22Rv1 (cell line): Measurements from ENCODE around the gene TCF7L2.

Experiments
- H3K27ac ChIP-seq: fragments of 450-650 bp; 2 replicates; pipeline ENCODE4 v1.5.1; 2017
- ZFX ChIP-seq: fragments of 450-650 bp; IDR thresholded peaks from 2 replicates; pipeline ENCODE4 v1.6.1; 2017; ENCODE audit warnings: antibody characterized with exemption, borderline replicate concordance
- TF ChIP-seq, protein P1 (sequence below): fragments of 450-650 bp; IDR thresholded peaks from 2 replicates; pipeline ENCODE4 v1.5.1; 2017; ENCODE audit warnings: mild to moderate bottlenecking

Gene TCF7L2

DNA sequence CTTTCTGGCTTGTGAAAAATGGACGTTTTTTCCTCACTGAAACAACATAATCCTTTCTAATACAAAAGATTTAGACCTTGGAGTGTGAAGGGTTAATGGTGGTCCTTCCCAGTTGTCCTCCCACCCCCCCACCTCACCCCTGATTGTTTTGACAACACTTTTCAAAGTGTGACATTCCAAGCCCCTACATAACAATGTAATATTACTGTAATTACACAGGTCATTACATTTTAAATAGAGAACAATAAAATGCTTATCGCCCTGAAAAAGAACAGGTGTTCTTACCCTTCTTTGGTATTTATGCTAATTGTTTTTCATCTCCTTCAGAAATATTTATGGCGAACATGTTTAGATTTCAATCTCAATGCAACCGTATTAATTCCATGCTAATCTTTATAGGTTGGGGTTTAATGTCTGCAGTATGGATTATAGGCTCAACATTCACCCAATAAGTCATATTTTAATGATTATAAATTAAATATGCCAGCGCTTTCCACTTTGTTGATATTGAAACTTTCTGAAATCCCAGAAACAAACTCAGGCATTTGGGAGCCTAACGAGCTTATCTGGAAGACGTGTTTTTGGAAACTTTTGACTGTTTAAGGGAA is 5.0 kb downstream of the TCF7L2 start:
- no peak overlapping the region for H3K27ac ChIP-seq

DNA sequence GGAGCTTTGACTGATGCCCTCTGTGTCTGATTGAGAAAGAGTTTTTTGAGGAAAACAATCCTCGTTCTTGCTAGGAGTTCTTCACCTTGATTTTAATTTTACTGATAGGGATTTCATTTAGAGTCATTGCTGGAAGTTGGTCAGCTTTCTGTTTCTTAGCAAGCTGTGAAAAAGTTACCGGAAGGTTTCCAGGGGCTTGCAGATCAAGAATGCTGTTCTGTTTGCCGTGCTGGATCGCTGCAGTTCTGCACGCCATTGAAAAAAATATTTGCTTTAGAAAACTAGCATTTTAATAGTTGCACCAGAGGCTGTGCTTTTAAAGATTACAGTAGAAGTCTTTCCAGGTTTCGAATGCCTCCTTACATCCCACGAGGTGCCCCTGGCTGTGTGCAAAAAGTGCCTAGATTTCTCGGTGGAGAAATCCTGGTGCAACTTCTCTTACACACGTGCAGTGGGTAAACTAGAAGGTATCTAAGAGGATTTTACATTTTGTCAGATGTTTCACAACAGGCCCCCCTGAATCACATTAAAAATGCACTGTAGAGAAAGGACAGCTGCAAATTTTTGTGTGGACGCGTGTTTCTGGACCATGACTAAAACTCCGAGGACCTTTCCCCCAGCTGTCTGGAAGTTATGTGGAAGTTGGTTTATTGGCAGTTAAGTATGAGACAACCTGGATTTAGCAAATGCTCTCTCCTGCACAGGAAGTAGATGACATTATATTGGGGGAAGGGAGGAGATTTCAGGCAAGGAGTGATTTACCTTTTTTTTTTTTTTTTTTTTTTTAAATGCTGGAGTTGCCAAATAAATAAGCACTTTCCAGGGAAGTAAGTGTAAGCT is 5.8 kb downstream of the TCF7L2 start:
- no peak overlapping the region for H3K27ac ChIP-seq
- no peak for TF ChIP-seq ZFX
- TF ChIP-seq, protein P1, sequence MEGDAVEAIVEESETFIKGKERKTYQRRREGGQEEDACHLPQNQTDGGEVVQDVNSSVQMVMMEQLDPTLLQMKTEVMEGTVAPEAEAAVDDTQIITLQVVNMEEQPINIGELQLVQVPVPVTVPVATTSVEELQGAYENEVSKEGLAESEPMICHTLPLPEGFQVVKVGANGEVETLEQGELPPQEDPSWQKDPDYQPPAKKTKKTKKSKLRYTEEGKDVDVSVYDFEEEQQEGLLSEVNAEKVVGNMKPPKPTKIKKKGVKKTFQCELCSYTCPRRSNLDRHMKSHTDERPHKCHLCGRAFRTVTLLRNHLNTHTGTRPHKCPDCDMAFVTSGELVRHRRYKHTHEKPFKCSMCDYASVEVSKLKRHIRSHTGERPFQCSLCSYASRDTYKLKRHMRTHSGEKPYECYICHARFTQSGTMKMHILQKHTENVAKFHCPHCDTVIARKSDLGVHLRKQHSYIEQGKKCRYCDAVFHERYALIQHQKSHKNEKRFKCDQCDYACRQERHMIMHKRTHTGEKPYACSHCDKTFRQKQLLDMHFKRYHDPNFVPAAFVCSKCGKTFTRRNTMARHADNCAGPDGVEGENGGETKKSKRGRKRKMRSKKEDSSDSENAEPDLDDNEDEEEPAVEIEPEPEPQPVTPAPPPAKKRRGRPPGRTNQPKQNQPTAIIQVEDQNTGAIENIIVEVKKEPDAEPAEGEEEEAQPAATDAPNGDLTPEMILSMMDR: no peak

More for the DNA sequence above, 5.0 kb downstream of the TCF7L2 start:
- TF ChIP-seq, protein P1: no peak
- no peak for TF ChIP-seq ZFX

DNA sequence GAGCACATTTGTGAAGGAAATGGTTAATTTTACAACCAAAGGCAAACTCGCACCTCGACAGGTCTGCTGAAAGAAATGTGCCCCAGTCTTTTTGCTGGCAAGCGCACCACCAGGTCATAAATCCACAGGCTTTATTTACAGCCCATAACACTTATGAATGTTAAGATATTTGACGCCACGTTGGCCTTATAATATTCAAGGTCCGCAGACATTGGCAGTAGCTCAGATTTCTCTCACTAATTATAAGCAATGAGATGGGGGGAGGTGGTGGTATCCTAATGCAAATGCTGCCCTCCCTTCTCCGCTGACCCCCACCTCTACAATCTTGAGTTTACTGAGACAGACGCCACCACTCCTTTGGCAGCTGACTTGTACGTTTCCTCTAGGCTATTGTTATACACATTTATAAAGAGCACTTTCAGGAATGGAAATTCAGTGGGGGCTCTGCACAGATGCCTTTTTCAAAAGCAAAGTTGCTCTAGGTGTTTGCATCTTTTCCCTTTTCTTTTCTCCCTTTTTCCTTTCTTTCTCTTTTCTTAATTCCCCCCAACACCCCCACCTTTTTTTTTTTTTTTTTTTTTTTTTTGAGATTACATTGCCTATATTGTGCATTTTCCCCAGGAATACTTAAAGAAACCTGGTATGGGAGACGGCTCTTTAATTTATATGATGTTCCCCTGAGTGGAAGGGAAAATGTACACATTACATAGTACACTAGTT is 6.7 kb downstream of the TCF7L2 start:
- TF ChIP-seq, protein P1: no peak
- TF ChIP-seq ZFX: no peak
- H3K27ac ChIP-seq: no peak overlapping the region

DNA sequence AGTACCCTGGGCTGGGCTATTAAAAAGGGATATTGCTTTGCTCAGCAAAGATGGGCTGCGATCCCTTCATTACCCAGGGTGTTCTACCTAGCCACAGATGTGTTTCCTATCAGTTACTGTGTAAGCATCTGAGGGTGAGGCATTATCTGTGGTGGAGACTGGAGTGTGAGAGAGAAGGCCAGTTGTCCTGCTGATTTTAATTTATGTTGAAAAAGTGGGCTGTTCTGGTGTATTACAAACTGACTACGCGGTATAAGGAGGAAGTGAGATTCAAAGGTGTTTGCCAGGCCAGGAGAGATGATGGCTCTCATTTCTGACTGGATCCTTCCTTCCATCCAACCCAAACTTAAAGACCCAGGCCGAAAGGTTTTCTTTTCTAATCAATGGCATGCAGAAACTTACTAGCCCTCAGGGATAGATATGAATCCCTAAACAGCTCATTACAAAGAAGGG is 7.6 kb downstream of the TCF7L2 start:
- no peak overlapping the region for H3K27ac ChIP-seq

DNA sequence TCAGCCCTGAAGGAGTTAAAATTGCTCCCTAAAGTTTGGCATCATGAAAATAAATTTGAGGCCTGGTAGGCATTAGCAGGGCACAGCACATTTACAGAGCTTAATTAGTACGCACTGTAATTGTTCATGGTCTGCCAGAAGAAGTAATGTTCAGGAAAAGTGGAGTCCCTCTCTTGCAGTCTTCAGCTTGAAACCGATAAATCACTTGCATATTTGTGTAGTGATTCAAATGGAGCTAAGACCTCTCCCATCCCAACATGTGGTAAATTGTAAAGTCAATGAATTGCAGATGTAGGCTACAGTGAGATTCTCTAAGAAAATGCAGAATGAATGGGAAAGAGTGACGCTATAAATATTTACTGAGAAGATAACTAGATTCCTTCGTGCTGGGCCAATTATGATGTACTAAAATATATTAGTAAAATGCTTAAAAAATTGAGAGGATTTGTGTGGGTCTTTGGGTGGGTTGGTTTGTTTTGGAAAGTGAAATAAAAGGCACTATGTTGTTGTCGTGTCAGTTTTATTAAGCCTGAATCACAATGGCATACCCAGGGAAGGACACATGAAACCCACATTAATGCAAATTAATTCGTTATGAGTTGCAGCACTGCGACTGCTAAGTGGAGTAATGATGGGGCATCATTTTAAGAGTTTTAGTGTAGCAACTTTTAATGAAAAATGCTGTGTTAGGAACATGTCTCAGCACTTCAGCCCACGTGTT is 8.4 kb downstream of the TCF7L2 start:
- no peak for TF ChIP-seq ZFX
- no peak overlapping the region for H3K27ac ChIP-seq

More for the DNA sequence above, 7.6 kb downstream of the TCF7L2 start:
- TF ChIP-seq, protein P1: no peak
- TF ChIP-seq ZFX: no peak

DNA sequence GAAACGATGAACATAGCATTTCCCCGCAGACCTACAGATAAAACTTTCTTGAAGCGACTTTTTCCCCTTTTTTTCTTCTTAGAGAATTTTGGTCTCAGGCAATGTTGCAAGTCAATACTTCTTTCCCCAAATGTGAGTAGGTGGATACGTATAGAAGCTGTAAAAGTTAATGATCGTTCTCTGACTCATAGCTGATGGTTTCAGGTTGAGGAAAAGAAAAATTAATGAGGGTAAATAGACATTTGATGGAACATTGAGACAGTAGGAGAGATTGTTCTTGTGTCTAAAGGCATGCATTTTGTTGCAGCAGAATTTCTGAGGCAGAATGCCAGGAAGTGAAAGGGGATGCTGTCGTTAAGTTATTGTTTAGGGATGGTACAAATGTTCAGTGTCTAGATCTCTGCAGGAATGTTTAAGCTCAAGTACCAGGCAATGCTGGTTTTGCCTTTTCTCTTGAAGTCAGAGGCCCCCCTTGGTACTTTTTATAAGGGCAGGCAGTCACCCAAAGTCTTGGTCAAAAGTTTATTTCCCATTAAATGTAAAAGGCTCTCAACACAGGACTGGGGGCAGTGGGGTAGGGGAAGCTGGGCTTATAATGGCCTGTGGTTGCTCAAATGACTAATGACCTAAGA is 9.3 kb downstream of the TCF7L2 start:
- TF ChIP-seq, protein P1: no peak
- TF ChIP-seq ZFX: no peak
- H3K27ac ChIP-seq: no peak overlapping the region

DNA sequence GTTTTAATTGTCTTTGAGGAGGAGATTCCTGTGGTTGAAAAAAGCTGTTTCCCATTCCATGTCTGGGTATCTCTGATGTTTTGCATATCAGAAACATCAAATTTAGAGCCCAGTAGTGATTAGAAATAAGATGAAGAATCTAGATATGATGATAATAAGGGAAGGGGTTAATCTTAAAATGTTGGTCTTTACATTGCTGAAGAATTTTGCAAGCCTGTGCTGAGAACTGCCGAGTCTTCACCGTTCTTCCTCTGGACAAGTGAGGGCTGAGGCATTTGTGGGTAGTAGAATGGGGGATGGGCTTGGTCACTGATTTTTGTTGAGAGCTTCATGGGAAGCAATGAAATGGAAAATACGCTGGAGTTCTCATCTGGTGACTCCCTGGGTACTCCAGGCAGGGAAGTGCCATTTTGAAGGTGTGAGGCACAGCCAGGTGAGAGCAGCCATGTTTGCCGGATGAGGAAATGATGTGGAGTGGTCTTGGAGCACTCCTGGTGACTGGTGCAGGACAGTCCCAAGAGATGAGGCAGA is 10.2 kb downstream of the TCF7L2 start:
- H3K27ac ChIP-seq: no peak overlapping the region

More for the DNA sequence above, 10.2 kb downstream of the TCF7L2 start:
- TF ChIP-seq ZFX: no peak
- TF ChIP-seq, protein P1: no peak
